Lower leg skin (tissue), 3 donors: ENCODE measurements around the gene ZNF586.

ENCODE experiments used
- POLR2A ChIP-seq, 2 donors: fragments of 450-650 bp; IDR thresholded peaks; one replicate each; pipeline ENCODE4 v1.6.1; 2016 to 2017; ENCODE audit warnings: antibody characterized with exemption in 2 of 2, mild to moderate bottlenecking in 1 of 2, moderate library complexity in 1 of 2
- TF ChIP-seq, protein P1 (sequence below), 3 donors: fragments of 450-650 bp; IDR thresholded peaks; one replicate each; pipeline ENCODE4 v1.5.1; 2016; ENCODE audit warnings: antibody characterized with exemption in 3 of 3, mild to moderate bottlenecking in 3 of 3, moderate library complexity in 2 of 3

DNA sequence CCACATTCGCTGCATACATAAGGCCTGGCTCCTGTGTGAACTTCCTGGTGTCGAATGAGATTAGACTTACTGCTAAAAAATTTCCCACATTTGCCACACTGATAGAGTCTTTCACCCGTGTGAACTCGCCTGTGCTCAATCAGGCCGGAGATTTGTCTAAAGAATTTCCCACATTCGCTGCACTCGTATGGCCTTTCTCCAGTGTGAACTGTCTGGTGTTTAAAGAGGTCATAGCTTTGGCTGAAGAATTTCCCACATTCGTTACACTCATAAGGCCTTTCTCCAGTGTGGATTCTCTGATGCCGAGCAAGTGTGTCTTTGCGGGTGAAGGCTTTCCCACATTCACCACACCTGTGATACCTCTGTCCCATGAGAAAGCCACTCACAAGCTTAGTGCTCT, 48.6 kb upstream of the ZNF586 start:
- TF ChIP-seq, protein P1, sequence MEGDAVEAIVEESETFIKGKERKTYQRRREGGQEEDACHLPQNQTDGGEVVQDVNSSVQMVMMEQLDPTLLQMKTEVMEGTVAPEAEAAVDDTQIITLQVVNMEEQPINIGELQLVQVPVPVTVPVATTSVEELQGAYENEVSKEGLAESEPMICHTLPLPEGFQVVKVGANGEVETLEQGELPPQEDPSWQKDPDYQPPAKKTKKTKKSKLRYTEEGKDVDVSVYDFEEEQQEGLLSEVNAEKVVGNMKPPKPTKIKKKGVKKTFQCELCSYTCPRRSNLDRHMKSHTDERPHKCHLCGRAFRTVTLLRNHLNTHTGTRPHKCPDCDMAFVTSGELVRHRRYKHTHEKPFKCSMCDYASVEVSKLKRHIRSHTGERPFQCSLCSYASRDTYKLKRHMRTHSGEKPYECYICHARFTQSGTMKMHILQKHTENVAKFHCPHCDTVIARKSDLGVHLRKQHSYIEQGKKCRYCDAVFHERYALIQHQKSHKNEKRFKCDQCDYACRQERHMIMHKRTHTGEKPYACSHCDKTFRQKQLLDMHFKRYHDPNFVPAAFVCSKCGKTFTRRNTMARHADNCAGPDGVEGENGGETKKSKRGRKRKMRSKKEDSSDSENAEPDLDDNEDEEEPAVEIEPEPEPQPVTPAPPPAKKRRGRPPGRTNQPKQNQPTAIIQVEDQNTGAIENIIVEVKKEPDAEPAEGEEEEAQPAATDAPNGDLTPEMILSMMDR (IDR thresholded peaks at IDR 0.05) = no peak
- TF ChIP-seq POLR2A (IDR thresholded peaks at IDR 0.05) = no peak
